Parathyroid adenoma (tissue), 2 donors: ENCODE data around the gene COLQ.
"Not testable (repeated sequence)": the region's sequence is repeated elsewhere in the genome, so short reads cannot be mapped to it uniquely, and the experiment has no call there.

Experiments used
- H2AFZ ChIP-seq: fragments of 300-600 bp; sonication (generic); one replicate; pipeline ENCODE4 v1.7.0; 2017; ENCODE audit warnings: antibody characterized with exemption, mild to moderate bottlenecking
- H3K27ac ChIP-seq: fragments of 300-600 bp; sonication (generic); one replicate; pipeline ENCODE4 v1.7.0; 2017
- H3K27me3 ChIP-seq: fragments of 300-600 bp; sonication (generic); one replicate; pipeline ENCODE4 v1.7.0; 2017; ENCODE audit warnings: low read length; ENCODE audit not compliant: control insufficient read depth, insufficient read depth
- H3K36me3 ChIP-seq: fragments of 300-600 bp; sonication (generic); one replicate; pipeline ENCODE4 v1.7.0; 2017; ENCODE audit warnings: low read length; ENCODE audit not compliant: control insufficient read depth, insufficient read depth
- H3K4me1 ChIP-seq: fragments of 300-600 bp; sonication (generic); one replicate; pipeline ENCODE4 v1.7.0; 2017; ENCODE audit warnings: control low read depth
- H3K4me2 ChIP-seq: fragments of 300-600 bp; sonication (generic); one replicate; pipeline ENCODE4 v1.7.0; 2017; ENCODE audit warnings: low read length
- H3K4me3 ChIP-seq: fragments of 300-600 bp; sonication (generic); one replicate; pipeline ENCODE4 v1.7.0; 2017; ENCODE audit warnings: low read depth, low read length
- H3K79me2 ChIP-seq: fragments of 300-600 bp; sonication (generic); one replicate; pipeline ENCODE4 v1.7.0; 2017; ENCODE audit warnings: control low read depth
- H3K9ac ChIP-seq: fragments of 300-600 bp; sonication (generic); one replicate; pipeline ENCODE4 v1.7.0; 2017; ENCODE audit warnings: mild to moderate bottlenecking
- H3K9me3 ChIP-seq: fragments of 300-600 bp; sonication (generic); one replicate; pipeline ENCODE4 v1.7.0; 2017; ENCODE audit warnings: low read length; ENCODE audit not compliant: control insufficient read depth
- TF ChIP-seq, protein P1 (sequence below): fragments of 300-600 bp; sonication (generic); IDR thresholded peaks from one replicate; pipeline ENCODE4 v1.7.0; 2017; ENCODE audit warnings: antibody characterized with exemption, mild to moderate bottlenecking
- donor health status: primary hyperparathyroidism.

The COLQ gene

GRCh38 chr3:15491143-15491542 lies 30.4 kb downstream of the COLQ start:
- TF ChIP-seq, protein P1, sequence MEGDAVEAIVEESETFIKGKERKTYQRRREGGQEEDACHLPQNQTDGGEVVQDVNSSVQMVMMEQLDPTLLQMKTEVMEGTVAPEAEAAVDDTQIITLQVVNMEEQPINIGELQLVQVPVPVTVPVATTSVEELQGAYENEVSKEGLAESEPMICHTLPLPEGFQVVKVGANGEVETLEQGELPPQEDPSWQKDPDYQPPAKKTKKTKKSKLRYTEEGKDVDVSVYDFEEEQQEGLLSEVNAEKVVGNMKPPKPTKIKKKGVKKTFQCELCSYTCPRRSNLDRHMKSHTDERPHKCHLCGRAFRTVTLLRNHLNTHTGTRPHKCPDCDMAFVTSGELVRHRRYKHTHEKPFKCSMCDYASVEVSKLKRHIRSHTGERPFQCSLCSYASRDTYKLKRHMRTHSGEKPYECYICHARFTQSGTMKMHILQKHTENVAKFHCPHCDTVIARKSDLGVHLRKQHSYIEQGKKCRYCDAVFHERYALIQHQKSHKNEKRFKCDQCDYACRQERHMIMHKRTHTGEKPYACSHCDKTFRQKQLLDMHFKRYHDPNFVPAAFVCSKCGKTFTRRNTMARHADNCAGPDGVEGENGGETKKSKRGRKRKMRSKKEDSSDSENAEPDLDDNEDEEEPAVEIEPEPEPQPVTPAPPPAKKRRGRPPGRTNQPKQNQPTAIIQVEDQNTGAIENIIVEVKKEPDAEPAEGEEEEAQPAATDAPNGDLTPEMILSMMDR: no peak
- H3K27me3 ChIP-seq: no peaks in the 10 kb centered on the region
- no peaks in the 10 kb centered on the region for H3K36me3 ChIP-seq
- H3K79me2 ChIP-seq: no peaks in the 10 kb centered on the region
- no peak overlapping the region for H3K27ac ChIP-seq
- no peak overlapping the region for H2AFZ ChIP-seq
- H3K4me2 ChIP-seq: no peak overlapping the region
- H3K9ac ChIP-seq: no peak overlapping the region
- no peak overlapping the region for H3K4me3 ChIP-seq
- H3K4me1 ChIP-seq: no peaks in the 10 kb centered on the region
- H3K9me3 ChIP-seq: no peaks in the 10 kb centered on the region

DNA sequence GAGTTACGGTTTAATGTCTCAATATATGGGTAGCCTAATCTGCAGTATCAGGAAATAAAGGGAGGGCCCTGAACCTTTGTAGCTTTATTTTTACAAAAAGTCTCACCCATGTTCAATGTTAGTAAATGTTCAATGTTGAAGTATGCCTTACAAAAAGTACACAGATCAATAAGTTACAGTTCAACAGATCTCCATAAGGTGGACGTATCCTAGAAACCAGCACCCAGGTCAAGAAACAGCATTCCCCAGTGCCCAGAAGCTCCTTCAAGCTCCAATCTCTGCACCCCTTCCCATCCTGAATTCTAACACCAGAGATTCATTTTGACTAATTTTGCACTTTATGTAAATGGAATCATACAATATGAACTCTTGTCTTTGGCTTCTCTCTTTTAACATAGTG lies 31.3 kb downstream of the COLQ start:
- no peak overlapping the region for H3K4me2 ChIP-seq
- TF ChIP-seq, protein P1: no peak
- no peaks in the 10 kb centered on the region for H3K36me3 ChIP-seq
- no peak overlapping the region for H2AFZ ChIP-seq
- H3K27ac ChIP-seq: no peak overlapping the region
- no peak overlapping the region for H3K4me3 ChIP-seq
- H3K9ac ChIP-seq: no peak overlapping the region
- H3K27me3 ChIP-seq: no peaks in the 10 kb centered on the region
- H3K9me3 ChIP-seq: no peaks in the 10 kb centered on the region
- no peaks in the 10 kb centered on the region for H3K79me2 ChIP-seq
- no peaks in the 10 kb centered on the region for H3K4me1 ChIP-seq

DNA sequence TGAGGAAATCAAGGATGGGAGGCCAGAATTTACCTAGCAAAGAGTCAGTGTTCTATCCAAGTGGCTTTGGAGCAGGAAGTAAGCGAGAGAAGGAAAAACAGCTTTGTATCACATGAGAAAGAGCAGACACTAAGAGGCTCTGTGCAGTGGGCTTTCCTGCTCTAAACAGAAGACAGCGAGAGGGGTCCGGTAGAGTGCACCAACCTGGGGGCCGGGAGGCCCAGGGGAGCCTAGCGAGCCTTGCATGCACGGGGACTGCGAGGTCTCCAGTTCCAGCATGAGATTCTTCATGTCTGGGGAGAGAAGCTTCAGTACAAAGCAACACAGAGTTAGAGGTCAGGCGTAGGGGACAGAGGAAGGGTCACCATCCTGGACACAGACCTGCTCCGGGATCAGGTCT lies 33.5 kb downstream of the COLQ start:
- Histone ChIP-seq H3K27ac (no peak overlapping the region), H2AFZ (no peak overlapping the region), H3K9me3 (no peaks in the 10 kb centered on the region), H3K79me2 (no peaks in the 10 kb centered on the region), H3K9ac (no peak overlapping the region), H3K4me1 (no peaks in the 10 kb centered on the region), H3K36me3 (no peaks in the 10 kb centered on the region), H3K4me3 (no peak overlapping the region), H3K27me3 (no peaks in the 10 kb centered on the region), H3K4me2 (no peak overlapping the region)
- TF ChIP-seq, protein P1: no peak

DNA sequence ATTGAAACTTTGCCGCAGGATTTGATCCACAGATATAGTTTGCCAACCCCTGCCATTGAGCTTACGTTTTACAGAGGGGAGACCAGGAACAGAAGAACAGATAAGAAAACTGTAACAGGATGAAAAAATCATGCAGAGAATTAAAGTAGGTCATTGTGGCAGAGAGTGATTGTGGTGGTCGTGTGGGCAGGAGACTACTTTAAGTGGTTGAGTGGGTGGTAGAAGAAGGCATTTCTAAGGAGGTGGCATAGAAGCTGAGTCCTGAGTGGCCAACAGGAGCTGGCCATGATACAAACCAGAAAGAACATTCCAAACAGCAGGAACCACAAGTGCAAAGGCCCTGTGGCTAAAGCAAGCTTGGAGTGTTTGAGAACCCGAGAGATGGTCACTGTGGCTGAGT lies 34.5 kb downstream of the COLQ start:
- Histone ChIP-seq H3K4me1 (no peaks in the 10 kb centered on the region), H3K36me3 (no peaks in the 10 kb centered on the region), H3K9me3 (no peaks in the 10 kb centered on the region), H3K79me2 (no peaks in the 10 kb centered on the region), H3K27me3 (no peaks in the 10 kb centered on the region), H2AFZ (no peak overlapping the region), H3K27ac (no peak overlapping the region), H3K4me2 (no peak overlapping the region), H3K4me3 (no peak overlapping the region), H3K9ac (no peak overlapping the region)
- TF ChIP-seq, protein P1: no peak

- Histone ChIP-seq H3K9ac (no peak overlapping the region), H3K4me1 (no peaks in the 10 kb centered on the region), H3K79me2 (no peaks in the 10 kb centered on the region), H2AFZ (no peak overlapping the region), H3K36me3 (no peaks in the 10 kb centered on the region), H3K4me2 (no peak overlapping the region), H3K27me3 (no peaks in the 10 kb centered on the region), H3K4me3 (no peak overlapping the region), H3K9me3 (no peaks in the 10 kb centered on the region), H3K27ac (no peak overlapping the region)
- TF ChIP-seq, protein P1: no peak
Observed at GRCh38 chr3:15486020-15486419, 35.5 kb downstream of the COLQ start.

DNA sequence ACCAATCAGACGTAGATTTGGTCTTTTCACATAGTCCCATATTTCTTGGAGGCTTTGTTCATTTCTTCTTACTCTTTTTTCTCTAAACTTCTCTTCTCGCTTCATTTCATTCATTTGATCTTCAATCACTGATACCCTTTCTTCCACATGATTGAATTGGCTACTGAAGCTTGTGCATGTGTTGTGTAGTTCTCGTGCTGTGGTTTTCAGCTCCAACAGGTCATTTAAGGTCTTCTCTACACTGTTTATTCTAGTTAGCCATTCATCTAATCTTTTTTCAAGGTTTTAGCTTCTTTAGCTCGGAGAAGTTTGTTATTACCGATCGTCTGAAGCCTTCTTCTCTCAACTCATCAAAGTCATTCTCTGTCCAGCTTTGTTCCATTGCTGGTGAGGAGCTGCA lies 37.0 kb downstream of the COLQ start:
- H3K36me3 ChIP-seq, H3K9me3 ChIP-seq, H3K4me2 ChIP-seq, H3K4me1 ChIP-seq, H3K79me2 ChIP-seq, H3K9ac ChIP-seq, H2AFZ ChIP-seq, H3K4me3 ChIP-seq, H3K27me3 ChIP-seq, H3K27ac ChIP-seq: not testable (repeated sequence)
